B cell (primary cell): ENCODE measurements around the gene RRP1. TPM values are rescaled to one million over a fixed set of nuclear protein-coding genes. Genes with fewer than 3 reads are reported as not detected.

Source experiments
- ATAC-seq: fragments of 200-7000 bp; cut with Tn5 transposase; one replicate; pipeline ENCODE4 v1.10.0; 2021; ENCODE audit warnings: low read depth, mild to moderate bottlenecking, moderate number of reproducible peaks, moderate library complexity
- CTCF ChIA-PET: fragments of 350-600 bp; sonication (Branson Sonifier 250); formaldehyde crosslinking; loops from one replicate; lab custom pipeline; 2021; ENCODE audit warnings: antibody characterized with exemption, inconsistent platforms; lab: Charles Lee
- POLR2A ChIA-PET: fragments of 350-600 bp; sonication (Branson Sonifier 250); formaldehyde crosslinking; loops from one replicate; lab custom pipeline; 2021; ENCODE audit warnings: antibody characterized with exemption; lab: Charles Lee
- DNase-seq: peaks from one replicate; pipeline ENCODE4 v3.0.0; 2013
- H2AFZ ChIP-seq: 2 replicates; pipeline ENCODE4 v1.6.1; 2012; ENCODE audit warnings: mild to moderate bottlenecking, low read depth, low read length; ENCODE audit not compliant: insufficient read depth, poor library complexity, severe bottlenecking
- H3K27ac ChIP-seq, 2 donors: 1 replicate in 1 of 2; 2 replicates in 1 of 2; pipeline ENCODE4 v1.5.1; 2012 to 2013; ENCODE audit warnings: low read length in 2 of 2, mild to moderate bottlenecking in 2 of 2, moderate library complexity in 1 of 2
- H3K27me3 ChIP-seq, 4 experiments: fragments of 200-600 bp in 1 of 4; sonication (generic) in 1 of 4; replicated peaks in 1 of 4; 1 replicate in 2 of 4; 2 replicates in 2 of 4; pipeline versions ENCODE4 v1.6.1 to v1.7.0; 2013 to 2016; ENCODE audit warnings: low read length in 3 of 4, mild to moderate bottlenecking in 2 of 4, mixed read lengths in 1 of 4, moderate library complexity in 1 of 4; ENCODE audit not compliant: insufficient read depth in 4 of 4, control insufficient read depth in 3 of 4; ENCODE audit errors: control extremely low read depth in 1 of 4
- H3K36me3 ChIP-seq, 2 experiments: replicated peaks in 1 of 2; 1 replicate in 1 of 2; 2 replicates in 1 of 2; pipeline versions ENCODE4 v1.6.1 to v1.7.1; 2013; ENCODE audit warnings: low read length in 1 of 2; ENCODE audit not compliant: insufficient read depth in 2 of 2, control insufficient read depth in 1 of 2; ENCODE audit errors: control extremely low read depth in 1 of 2, extremely low read depth in 1 of 2
- H3K4me1 ChIP-seq, 2 donors: fragments of 200-600 bp in 1 of 2; sonication (generic) in 1 of 2; 1 replicate in 1 of 2; 2 replicates in 1 of 2; pipeline versions ENCODE4 v1.5.1 to v1.6.1; 2013 to 2017; ENCODE audit warnings: low read length in 2 of 2; ENCODE audit not compliant: control insufficient read depth in 2 of 2, insufficient read depth in 2 of 2
- H3K4me2 ChIP-seq: replicated peaks from 2 replicates; pipeline ENCODE3; 2012; ENCODE audit warnings: mild to moderate bottlenecking, low read depth, low read length; ENCODE audit not compliant: poor library complexity, severe bottlenecking
- H3K4me3 ChIP-seq, 5 experiments: fragments of 200-600 bp in 1 of 5; sonication (generic) in 1 of 5; 1 replicate in 3 of 5; 2 replicates in 2 of 5; pipeline versions ENCODE4 v1.5.1 to v1.7.0; 2011 to 2016; ENCODE audit warnings: low read length in 4 of 5, mild to moderate bottlenecking in 4 of 5, low read depth in 2 of 5, control low read depth in 1 of 5, moderate library complexity in 1 of 5; ENCODE audit not compliant: insufficient read depth in 1 of 5; ENCODE audit errors: control extremely low read depth in 1 of 5, extremely low read depth in 1 of 5
- H3K79me2 ChIP-seq: fragments of 200-600 bp; sonication (generic); one replicate; pipeline ENCODE4 v1.6.0; 2016; ENCODE audit warnings: low read length; ENCODE audit not compliant: control insufficient read depth, insufficient read depth
- H3K9ac ChIP-seq: fragments of 200-600 bp; sonication (generic); 2 replicates; pipeline ENCODE4 v1.6.1; 2017; ENCODE audit warnings: mild to moderate bottlenecking, low read length, moderate library complexity
- H3K9me3 ChIP-seq, 3 donors: one replicate each; pipeline versions ENCODE4 v1.6.1 to v1.7.1; 2013; ENCODE audit warnings: low read length in 2 of 3; ENCODE audit not compliant: control insufficient read depth in 2 of 3, insufficient read depth in 1 of 3; ENCODE audit errors: control extremely low read depth in 1 of 3
- H4K20me1 ChIP-seq: 2 replicates; pipeline ENCODE4 v1.6.0; 2012; ENCODE audit warnings: mild to moderate bottlenecking, low read length; ENCODE audit not compliant: insufficient read depth, control insufficient read depth, poor library complexity, severe bottlenecking
- H3K27ac Mint-ChIP-seq: one replicate; pipeline ENCODE4 v1.8.0; 2021; ENCODE audit warnings: mixed read lengths
- H3K27me3 Mint-ChIP-seq: one replicate; pipeline ENCODE4 v1.8.0; 2021; ENCODE audit warnings: mixed read lengths
- H3K4me1 Mint-ChIP-seq: one replicate; pipeline ENCODE4 v1.8.0; 2021; ENCODE audit warnings: mixed read lengths
- H3K4me3 Mint-ChIP-seq: one replicate; pipeline ENCODE4 v1.8.0; 2021; ENCODE audit warnings: mixed read lengths
- H3K9me3 Mint-ChIP-seq: one replicate; pipeline ENCODE4 v1.8.0; 2022; ENCODE audit warnings: mixed read lengths; ENCODE audit not compliant: insufficient read depth
- EZH2 ChIP-seq: IDR thresholded peaks from 2 replicates; pipeline ENCODE4 v1.6.1; 2012; ENCODE audit warnings: borderline replicate concordance, low read depth, mild to moderate bottlenecking, moderate library complexity, low read length; ENCODE audit not compliant: insufficient read depth, poor library complexity, severe bottlenecking
- WGBS: methylation state at CpG from one replicate; pipeline ENCODE4 v1.1.5; 2013; ENCODE audit warnings: missing lambda C conversion rate; ENCODE audit not compliant: insufficient coverage; 5-methylcytosine and 5-hydroxymethylcytosine counted together
- intact Hi-C: fragments of 100-400 bp; cut with micrococcal nuclease; formaldehyde crosslinking; loops from one replicate; pipeline ENCODE4 v1.10.0; 2022
- polyA plus RNA-seq: library from polyadenylated mRNA; depleted of rRNA; stranded (reverse); fragments of >200 nt; gene quantifications from 2 replicates; pipeline ENCODE4 v1.2.3, GENCODE V29; 2012
- total RNA-seq, 2 donors: library from RNA; stranded (reverse); fragments of 120-200 nt in 1 of 2; gene quantifications; 1 replicate in 1 of 2; 2 replicates in 1 of 2; pipeline versions ENCODE4 v1.2.3 to v1.2.4, GENCODE V29; 2013 to 2022
- TF ChIP-seq, protein P1 (sequence below): fragments of 200-600 bp; IDR thresholded peaks from one replicate; pipeline ENCODE4 v1.8.0; 2022; ENCODE audit warnings: antibody characterized with exemption, mild to moderate bottlenecking

Gene RRP1
- total and polyA plus RNA-seq, 2 donors (not counting 1 experiment from before 2014, with no cell fraction given) = 9.6 to 27.8 TPM

DNA sequence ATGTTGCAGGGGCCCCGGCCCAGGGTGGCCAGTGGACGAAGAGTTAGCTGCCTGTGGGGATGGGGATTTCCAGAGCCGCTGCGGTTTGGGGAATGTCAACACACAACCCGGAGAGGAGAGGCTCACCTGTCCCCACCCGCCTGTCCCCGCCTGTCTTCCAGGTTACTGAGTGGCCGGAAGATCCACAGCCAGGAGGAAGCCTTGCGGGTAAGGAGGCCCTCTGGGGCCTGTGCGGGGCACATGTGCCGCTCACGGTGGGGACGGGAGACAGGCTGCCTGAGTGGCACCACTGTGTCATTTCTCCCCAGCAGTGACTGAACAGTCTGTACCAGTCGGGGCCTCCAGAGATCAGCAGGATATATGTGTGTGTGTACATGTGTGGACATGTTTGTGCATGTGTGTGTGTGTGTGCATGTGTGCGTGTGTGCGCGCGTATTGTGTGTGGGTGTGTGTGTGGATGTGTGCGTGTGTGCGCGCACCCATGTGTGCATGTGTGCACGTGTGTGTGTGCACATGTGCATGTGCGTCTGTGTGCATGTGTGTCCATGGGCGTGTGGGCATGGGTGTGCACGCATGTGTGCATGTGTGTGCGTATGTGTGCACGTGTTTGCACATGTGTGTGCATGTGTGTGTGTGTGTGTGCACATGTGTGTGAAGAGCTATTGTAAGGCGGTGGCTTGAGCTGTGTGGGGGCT, 38.9 kb upstream of the RRP1 start:
- no peak overlapping the region for H3K4me3 ChIP-seq
- H3K27ac Mint-ChIP-seq = no peak overlapping the region
- no peak for DNase-seq
- WGBS = 94% methylated on average over 28 of the region's 28 CpGs
- H3K36me3 ChIP-seq = peaks cover 0 to 29% of the 10 kb centered on the region in 2 experiments
- H3K27me3 Mint-ChIP-seq = no peaks in the 10 kb centered on the region
- TF ChIP-seq EZH2 = no peak
- TF ChIP-seq, protein P1, sequence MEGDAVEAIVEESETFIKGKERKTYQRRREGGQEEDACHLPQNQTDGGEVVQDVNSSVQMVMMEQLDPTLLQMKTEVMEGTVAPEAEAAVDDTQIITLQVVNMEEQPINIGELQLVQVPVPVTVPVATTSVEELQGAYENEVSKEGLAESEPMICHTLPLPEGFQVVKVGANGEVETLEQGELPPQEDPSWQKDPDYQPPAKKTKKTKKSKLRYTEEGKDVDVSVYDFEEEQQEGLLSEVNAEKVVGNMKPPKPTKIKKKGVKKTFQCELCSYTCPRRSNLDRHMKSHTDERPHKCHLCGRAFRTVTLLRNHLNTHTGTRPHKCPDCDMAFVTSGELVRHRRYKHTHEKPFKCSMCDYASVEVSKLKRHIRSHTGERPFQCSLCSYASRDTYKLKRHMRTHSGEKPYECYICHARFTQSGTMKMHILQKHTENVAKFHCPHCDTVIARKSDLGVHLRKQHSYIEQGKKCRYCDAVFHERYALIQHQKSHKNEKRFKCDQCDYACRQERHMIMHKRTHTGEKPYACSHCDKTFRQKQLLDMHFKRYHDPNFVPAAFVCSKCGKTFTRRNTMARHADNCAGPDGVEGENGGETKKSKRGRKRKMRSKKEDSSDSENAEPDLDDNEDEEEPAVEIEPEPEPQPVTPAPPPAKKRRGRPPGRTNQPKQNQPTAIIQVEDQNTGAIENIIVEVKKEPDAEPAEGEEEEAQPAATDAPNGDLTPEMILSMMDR = no peak
- H3K27me3 ChIP-seq = no peaks in the 10 kb centered on the region
- no peaks in the 10 kb centered on the region for H3K79me2 ChIP-seq
- no peaks in the 10 kb centered on the region for H3K9me3 Mint-ChIP-seq
- no peaks in the 10 kb centered on the region for H3K4me1 ChIP-seq
- H3K4me2 ChIP-seq = no peak overlapping the region
- ATAC-seq = no peak
- no peaks in the 10 kb centered on the region for H4K20me1 ChIP-seq
- ChIA-PET POLR2A (interaction anchor here (0.6 kb wide), 1 partner anchor 225 kb away, joined by 3 read pairs; no protein-coding TSS in a partner anchor), CTCF (no interaction called here)
- no peak overlapping the region for H3K4me3 Mint-ChIP-seq
- intact Hi-C loops = no loop called here
- peaks cover 0 to 8% (median 0%) of the 10 kb centered on the region in 3 donors for H3K9me3 ChIP-seq
- no peaks in the 10 kb centered on the region for H3K4me1 Mint-ChIP-seq
- no peak overlapping the region for H3K9ac ChIP-seq
- no peak overlapping the region for H2AFZ ChIP-seq
- no peak overlapping the region for H3K27ac ChIP-seq

DNA sequence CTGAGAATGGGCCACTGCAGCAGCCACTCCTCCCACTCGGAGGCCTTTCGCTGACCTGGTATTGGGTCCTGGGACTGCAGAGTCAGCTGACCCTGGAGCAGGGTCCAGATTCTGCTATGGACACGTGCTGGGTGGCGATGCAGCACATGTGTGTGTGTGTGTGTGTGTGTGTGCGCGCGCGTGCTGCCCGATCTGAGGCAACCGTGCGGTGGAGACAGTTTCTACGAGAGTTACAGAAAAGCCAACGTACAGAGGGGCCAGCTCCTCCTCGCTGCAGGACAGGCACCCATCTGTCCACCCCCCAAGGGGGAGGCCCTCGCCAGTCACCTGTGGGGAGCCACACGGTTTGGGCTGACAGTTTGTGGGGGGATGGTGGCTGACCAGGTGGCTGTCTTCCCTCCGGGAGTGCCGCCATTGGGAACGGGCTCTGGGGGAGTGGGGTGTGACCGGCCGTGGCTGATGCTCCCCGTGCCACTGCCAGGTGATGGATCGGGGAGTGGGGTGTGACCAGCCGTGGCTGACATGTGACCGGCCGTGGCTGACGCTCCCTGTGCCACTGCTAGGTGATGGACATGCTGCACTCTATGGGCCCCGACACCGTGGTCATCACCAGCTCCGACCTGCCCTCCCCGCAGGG, 37.3 kb upstream of the RRP1 start:
- H2AFZ ChIP-seq = no peak overlapping the region
- no peak overlapping the region for H3K4me3 ChIP-seq
- no peaks in the 10 kb centered on the region for H3K27me3 Mint-ChIP-seq
- H3K27ac ChIP-seq = no peak overlapping the region
- H3K79me2 ChIP-seq = no peaks in the 10 kb centered on the region
- peaks cover 0 to 8% (median 0%) of the 10 kb centered on the region in 3 donors for H3K9me3 ChIP-seq
- CTCF ChIA-PET = no interaction called here
- POLR2A ChIA-PET = no interaction called here
- TF ChIP-seq, protein P1 = no peak
- TF ChIP-seq EZH2 = no peak
- no peaks in the 10 kb centered on the region for H3K27me3 ChIP-seq
- intact Hi-C loops = no loop called here
- DNase-seq (no peak), ATAC-seq (no peak)
- H3K4me2 ChIP-seq = no peak overlapping the region
- peaks cover 0 to 36% of the 10 kb centered on the region in 2 experiments for H3K36me3 ChIP-seq
- H3K4me1 ChIP-seq = no peaks in the 10 kb centered on the region
- 97% methylated on average over 26 of the region's 31 CpGs for WGBS
- no peaks in the 10 kb centered on the region for H3K9me3 Mint-ChIP-seq
- H4K20me1 ChIP-seq = no peaks in the 10 kb centered on the region
- H3K4me1 Mint-ChIP-seq = no peaks in the 10 kb centered on the region
- no peak overlapping the region for H3K27ac Mint-ChIP-seq
- no peak overlapping the region for H3K4me3 Mint-ChIP-seq
- no peak overlapping the region for H3K9ac ChIP-seq
